H1 (cell line): ENCODE data around the gene CENPP. TPM values are rescaled to one million over a fixed set of nuclear protein-coding genes. Genes with fewer than 3 reads are reported as not detected.

ENCODE experiments used
- CTCF ChIA-PET: fragments of 300-600 bp; sonication (Branson Sonifier 250); formaldehyde crosslinking; loops from one replicate; lab custom pipeline; 2021; ENCODE audit not compliant: partially characterized antibody; lab: Charles Lee
- POLR2A ChIA-PET: fragments of 300-600 bp; sonication (Branson Sonifier 250); formaldehyde crosslinking; loops from one replicate; lab custom pipeline; 2021; ENCODE audit warnings: inconsistent platforms; ENCODE audit not compliant: partially characterized antibody; lab: Charles Lee
- DNase-seq, 2 experiments: peaks; one replicate each; pipeline versions ENCODE4 v3.0.0 to v3.0.0-alpha.2; 2010 to 2022; ENCODE audit warnings: low spot score in 2 of 2, low read depth in 1 of 2, mixed read lengths in 1 of 2
- FAIRE-seq: peaks from 2 replicates; lab custom pipeline; 2011; peaks lifted over from hg19 to GRCh38; lab: Jason Lieb, UNC
- H2AFZ ChIP-seq: 2 replicates; pipeline ENCODE4 v1.8.1; 2012; ENCODE audit warnings: low read length, inconsistent platforms
- H2AK5ac ChIP-seq: 2 replicates; pipeline ENCODE4 v1.6.1; 2013; ENCODE audit warnings: low read depth, low read length
- H2BK120ac ChIP-seq: replicated peaks from 2 replicates; pipeline ENCODE3; 2013; ENCODE audit warnings: low read depth, low read length, inconsistent platforms
- H2BK12ac ChIP-seq: 2 replicates; pipeline ENCODE4 v1.6.1; 2013; ENCODE audit warnings: low read depth, low read length
- H2BK15ac ChIP-seq: 2 replicates; pipeline ENCODE4 v1.6.1; 2013; ENCODE audit warnings: low read length
- H2BK20ac ChIP-seq: 2 replicates; pipeline ENCODE4 v1.6.1; 2013; ENCODE audit warnings: low read length
- H2BK5ac ChIP-seq: 2 replicates; pipeline ENCODE4 v1.6.1; 2013; ENCODE audit warnings: low read depth, low read length
- H3K14ac ChIP-seq: 2 replicates; pipeline ENCODE4 v1.6.1; 2013; ENCODE audit warnings: inconsistent platforms; ENCODE audit not compliant: insufficient read length
- H3K18ac ChIP-seq: 2 replicates; pipeline ENCODE4 v1.6.1; 2013; ENCODE audit warnings: low read length; ENCODE audit errors: extremely low read depth
- H3K23ac ChIP-seq: 2 replicates; pipeline ENCODE4 v1.6.1; 2013; ENCODE audit warnings: inconsistent platforms; ENCODE audit not compliant: insufficient read length
- H3K23me2 ChIP-seq: 2 replicates; pipeline ENCODE4 v1.6.1; 2013; ENCODE audit warnings: low read depth, low read length
- H3K27ac ChIP-seq: 2 replicates; pipeline ENCODE4 v1.6.1; 2011; ENCODE audit warnings: low read depth, low read length, inconsistent platforms
- H3K27me3 ChIP-seq, 4 experiments: replicated peaks in 1 of 4; 1 replicate in 1 of 4; 2 replicates in 3 of 4; pipeline versions ENCODE4 v1.6.1 to v1.8.1; 2011 to 2013; ENCODE audit warnings: low read length in 3 of 4, mild to moderate bottlenecking in 3 of 4, inconsistent platforms in 2 of 4, mixed read lengths in 2 of 4, moderate library complexity in 1 of 4; ENCODE audit not compliant: control insufficient read depth in 3 of 4, insufficient read depth in 3 of 4; ENCODE audit errors: extremely low read depth in 1 of 4
- H3K36me3 ChIP-seq, 4 experiments: 2 replicates each; pipeline versions ENCODE4 v1.6.1 to v1.8.1; 2011 to 2013; ENCODE audit warnings: mild to moderate bottlenecking in 4 of 4, low read length in 3 of 4, moderate library complexity in 2 of 4, control low read depth in 1 of 4, inconsistent platforms in 1 of 4; ENCODE audit not compliant: insufficient read depth in 4 of 4, control insufficient read depth in 2 of 4
- H3K4ac ChIP-seq: replicated peaks from 2 replicates; pipeline ENCODE3; 2013; ENCODE audit warnings: low read length, low read depth, mixed read lengths, inconsistent platforms; ENCODE audit not compliant: insufficient read length
- H3K4me1 ChIP-seq, 4 experiments: replicated peaks in 1 of 4; 1 replicate in 1 of 4; 2 replicates in 3 of 4; pipeline versions ENCODE4 v1.6.1 to v1.8.1; 2011 to 2013; ENCODE audit warnings: low read length in 3 of 4, inconsistent platforms in 2 of 4, mixed read lengths in 1 of 4; ENCODE audit not compliant: insufficient read depth in 4 of 4, control insufficient read depth in 3 of 4
- H3K4me2 ChIP-seq, 2 experiments: 2 replicates each; pipeline versions ENCODE4 v1.6.1 to v1.8.1; 2011 to 2013; ENCODE audit warnings: low read depth in 2 of 2, low read length in 2 of 2, control low read depth in 1 of 2, inconsistent platforms in 1 of 2, mild to moderate bottlenecking in 1 of 2; ENCODE audit not compliant: insufficient read depth in 1 of 2
- H3K4me3 ChIP-seq, 4 experiments: fragments of 200-600, 300-600 bp in 1 of 4; sonication (generic), shearing (Covaris generic), sonication (Bioruptor Twin) in 1 of 4; 2 replicates each; pipeline versions ENCODE4 v1.5.1 to v1.8.1; 2011 to 2016; ENCODE audit warnings: low read length in 4 of 4, low read depth in 3 of 4, control low read depth in 2 of 4, inconsistent platforms in 2 of 4, mild to moderate bottlenecking in 2 of 4, mixed read lengths in 1 of 4, moderate library complexity in 1 of 4; ENCODE audit not compliant: insufficient read depth in 2 of 4; ENCODE audit errors: extremely low read depth in 1 of 4
- H3K56ac ChIP-seq: replicated peaks from 2 replicates; pipeline ENCODE3; 2013; ENCODE audit warnings: low read depth, mild to moderate bottlenecking, mixed read lengths, low read length, inconsistent platforms; ENCODE audit not compliant: insufficient read length
- H3K79me1 ChIP-seq: 2 replicates; pipeline ENCODE4 v1.6.1; 2013; ENCODE audit warnings: low read depth, low read length, control low read depth
- H3K79me2 ChIP-seq, 2 experiments: 2 replicates each; pipeline versions ENCODE4 v1.6.1 to v1.8.1; 2012 to 2013; ENCODE audit warnings: low read length in 2 of 2, mild to moderate bottlenecking in 2 of 2, inconsistent platforms in 1 of 2; ENCODE audit not compliant: insufficient read depth in 2 of 2, control insufficient read depth in 1 of 2
- H3K9ac ChIP-seq, 4 experiments: replicated peaks in 1 of 4; 1 replicate in 1 of 4; 2 replicates in 3 of 4; pipeline versions ENCODE4 v1.6.1 to v1.8.1; 2011 to 2013; ENCODE audit warnings: low read depth in 3 of 4, low read length in 3 of 4, control low read depth in 2 of 4, mild to moderate bottlenecking in 2 of 4, moderate library complexity in 2 of 4, inconsistent platforms in 1 of 4; ENCODE audit errors: extremely low read depth in 1 of 4
- H3K9me3 ChIP-seq, 2 experiments: 2 replicates each; pipeline versions ENCODE4 v1.6.1 to v1.8.1; 2012 to 2013; ENCODE audit warnings: mild to moderate bottlenecking in 2 of 2, moderate library complexity in 2 of 2, control low read depth in 1 of 2, inconsistent platforms in 1 of 2, low read depth in 1 of 2, low read length in 1 of 2, mixed read lengths in 1 of 2; ENCODE audit not compliant: insufficient read depth in 2 of 2
- H4K20me1 ChIP-seq, 2 experiments: replicated peaks in 1 of 2; 2 replicates each; pipeline versions ENCODE3 to v1.8.1; 2011 to 2013; ENCODE audit warnings: inconsistent platforms in 2 of 2, low read length in 2 of 2, mild to moderate bottlenecking in 1 of 2; ENCODE audit not compliant: insufficient read depth in 2 of 2, control insufficient read depth in 1 of 2
- H4K5ac ChIP-seq: 2 replicates; pipeline ENCODE4 v1.6.1; 2013; ENCODE audit warnings: low read length, low read depth, mixed read lengths, inconsistent platforms; ENCODE audit not compliant: insufficient read length
- H4K8ac ChIP-seq: 2 replicates; pipeline ENCODE4 v1.8.0; 2013; ENCODE audit warnings: mild to moderate bottlenecking, moderate library complexity, low read length, inconsistent platforms; ENCODE audit not compliant: insufficient read depth; ENCODE audit errors: extremely low read depth
- H4K91ac ChIP-seq: replicated peaks from 2 replicates; pipeline ENCODE3; 2013; ENCODE audit warnings: low read length, mixed read lengths, inconsistent platforms; ENCODE audit not compliant: insufficient read length
- ASH2L ChIP-seq: fragments of 200-600, 300-600 bp; sonication (generic); IDR thresholded peaks from one replicate; pipeline ENCODE4 v1.7.1; 2017; ENCODE audit warnings: low read length
- BACH1 ChIP-seq: IDR thresholded peaks from 2 replicates; pipeline ENCODE4 v1.6.1; 2012; ENCODE audit warnings: low read length, improper control_type of control experiment
- BCL11A ChIP-seq, 2 experiments: IDR thresholded peaks; one replicate each; pipeline ENCODE4 v1.6.1; 2011; ENCODE audit warnings: low read depth in 2 of 2, low read length in 2 of 2, mild to moderate bottlenecking in 2 of 2
- CREB1 ChIP-seq: IDR thresholded peaks from 2 replicates; pipeline ENCODE4 v1.6.1; 2012; ENCODE audit warnings: inconsistent platforms
- CTBP2 ChIP-seq: IDR thresholded peaks from 2 replicates; pipeline ENCODE4 v1.7.0; 2011; ENCODE audit warnings: borderline replicate concordance, mild to moderate bottlenecking, moderate library complexity, mixed read lengths, low read length; ENCODE audit not compliant: insufficient read depth, insufficient read length
- EZH2 ChIP-seq: fragments of 200-600 bp; sonication (generic); IDR thresholded peaks from 2 replicates; pipeline ENCODE4 v1.7.1; 2012; ENCODE audit warnings: low read depth, mild to moderate bottlenecking, moderate library complexity, low read length, inconsistent platforms; ENCODE audit not compliant: severe bottlenecking
- NANOG ChIP-seq: IDR thresholded peaks from 2 replicates; pipeline ENCODE4 v1.6.1; 2011; ENCODE audit warnings: low read length, low read depth, mild to moderate bottlenecking, inconsistent platforms; ENCODE audit not compliant: insufficient read depth, poor library complexity, severe bottlenecking
- RNF2 ChIP-seq: fragments of 200-900, 300-1000 bp; sonication (generic); IDR thresholded peaks from 2 replicates; pipeline ENCODE4 v1.7.1; 2016; ENCODE audit warnings: borderline replicate concordance, low read depth, mild to moderate bottlenecking, antibody characterized with exemption, low read length; ENCODE audit not compliant: poor library complexity, severe bottlenecking; ENCODE audit errors: missing control alignments
- SIN3A ChIP-seq, 2 experiments: IDR thresholded peaks in 1 of 2; conservative IDR thresholded peaks in 1 of 2; 2 replicates each; pipeline ENCODE4 v1.6.1; 2011 to 2012; ENCODE audit warnings: low read length in 2 of 2, improper control_type of control experiment in 1 of 2, low read depth in 1 of 2, mild to moderate bottlenecking in 1 of 2
- SP4 ChIP-seq: IDR thresholded peaks from 2 replicates; pipeline ENCODE4 v1.6.1; 2012; ENCODE audit warnings: low read length, inconsistent platforms
- TAF1 ChIP-seq: IDR thresholded peaks from 2 replicates; pipeline ENCODE4 v1.6.1; 2011; ENCODE audit warnings: mild to moderate bottlenecking, low read depth, low read length
- TAF7 ChIP-seq: optimal IDR thresholded peaks from 2 replicates; pipeline ENCODE3; 2011; ENCODE audit warnings: low read depth, mild to moderate bottlenecking, inconsistent platforms, low read length, moderate library complexity, borderline replicate concordance
- WGBS, 2 experiments: shearing (Covaris generic) in 1 of 2; methylation state at CpG; one replicate each; pipeline versions ENCODE4 v1.1.6 to v1.1.7; 2013 to 2015; ENCODE audit warnings: low lambda C conversion rate in 2 of 2, mixed read lengths in 2 of 2, inconsistent platforms in 1 of 2, low coverage in 1 of 2, missing lambda C conversion rate in 1 of 2; ENCODE audit not compliant: insufficient replicate concordance in 2 of 2, insufficient coverage in 1 of 2, insufficient read length in 1 of 2; ENCODE audit errors: extremely low coverage in 1 of 2, missing lambda C conversion rate in 1 of 2; 5-methylcytosine and 5-hydroxymethylcytosine counted together
- polyA plus RNA-seq, 7 experiments: library from polyadenylated mRNA; depleted of rRNA in 3 of 7; stranded (reverse) in 5 of 7; unstranded in 2 of 7; fragments of >200 nt in 5 of 7; fragments of 200-250 nt in 2 of 7; gene quantifications; 1 replicate in 5 of 7; 2 replicates in 1 of 7; 4 replicates in 1 of 7; pipeline versions ENCODE4 v1.2.1 to v1.2.3, GENCODE V29; 2011 to 2013; ENCODE audit warnings: missing spikeins in 2 of 7, mixed read lengths in 2 of 7
- total RNA-seq: library from RNA; stranded (reverse); fragmentation: NEBNext Ultra II Directional; extraction: Animal tissue kit (Norgen Biotek cat#: 25700); gene quantifications from 2 replicates; pipeline ENCODE4 v1.2.1, GENCODE V29; 2021
- TF ChIP-seq, protein P1 (sequence below): IDR thresholded peaks from 2 replicates; pipeline ENCODE4 v1.6.1; 2012; ENCODE audit warnings: inconsistent platforms

Gene CENPP
- total and polyA plus RNA-seq, 2 of the 8 experiments (the other 6 are each of a cell fraction or from before 2014, with no cell fraction given): 2.7 to 10.8 TPM

DNA sequence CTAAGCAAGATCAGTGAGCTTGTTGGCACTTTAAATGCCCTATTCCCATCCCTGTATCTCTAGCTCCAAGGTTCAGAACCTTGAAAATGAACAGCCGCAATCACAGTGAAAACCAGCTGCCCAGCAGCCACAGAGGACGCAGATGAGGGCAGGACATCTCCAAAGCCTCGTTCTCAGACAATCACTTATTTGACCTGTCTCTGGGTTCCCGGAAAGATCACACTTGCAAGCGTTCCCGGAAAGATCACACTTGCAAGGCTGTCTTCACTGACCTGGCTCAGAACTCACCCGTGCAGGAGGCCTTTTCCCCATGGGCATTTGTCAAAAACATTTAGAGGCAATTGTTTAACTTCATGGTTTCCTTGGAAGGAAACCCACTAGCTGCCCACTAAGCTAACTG is 318.5 kb downstream of the CENPP start:
- Histone ChIP-seq H3K23me2 (no peaks in the 10 kb centered on the region), H2BK5ac (no peak overlapping the region), H2AK5ac (no peak overlapping the region), H3K56ac (no peak overlapping the region), H2BK12ac (no peak overlapping the region), H2AFZ (no peak overlapping the region), H3K79me1 (no peaks in the 10 kb centered on the region; the same call in 1 of the 2 replicates), H3K9ac (no peak overlapping the region), H2BK120ac (no peak overlapping the region), H3K4ac (no peak overlapping the region), H2BK15ac (no peak overlapping the region), H3K9me3 (no peaks in the 10 kb centered on the region), H3K14ac (no peak overlapping the region), H3K27me3 (no peaks in the 10 kb centered on the region), H3K79me2 (no peaks in the 10 kb centered on the region), H3K36me3 (peaks cover 2 to 23% (median 6%) of the 10 kb centered on the region in 4 experiments; a peak in 5 of 8 replicates), H2BK20ac (no peak overlapping the region), H3K27ac (no peak overlapping the region), H4K5ac (no peak overlapping the region), H3K4me2 (no peak overlapping the region), H3K4me1 (no peaks in the 10 kb centered on the region), H3K23ac (no peak overlapping the region), H4K8ac (no peak overlapping the region), H3K18ac (no peak overlapping the region), H4K20me1 (peaks cover 2 to 6% of the 10 kb centered on the region in 2 experiments), H3K4me3 (no peak overlapping the region), H4K91ac (no peak overlapping the region)
- FAIRE-seq: no peak
- ChIA-PET CTCF (interaction anchor here (0.7 kb wide), 1 partner anchor 15 kb away, joined by 3 read pairs; no protein-coding TSS in a partner anchor), POLR2A (no interaction called here)
- DNase-seq: no peak
- WGBS, 2 experiments: 87% methylated on average over 7 of the region's 7 CpGs; no CpG with 5 or more reads in 1 of the 2 experiments
- TF ChIP-seq EZH2 (no peak), NANOG (no peak), ASH2L (no peak), CREB1 (no peak), CTBP2 (no peak), BCL11A (IDR thresholded peaks at IDR 0.05; ENCODE audit: low read depth in 2 of 2, low read length in 2 of 2) (no peak), RNF2 (no peak), TAF1 (no peak), BACH1 (no peak), TAF7 (no peak), SP4 (no peak), SIN3A (conservative IDR thresholded peaks at IDR 0.05 in 1 of 2, IDR thresholded peaks at IDR 0.05 in 1 of 2; ENCODE audit: low read depth in 1 of 2, low read length in 2 of 2) (no peak)
- TF ChIP-seq, protein P1, sequence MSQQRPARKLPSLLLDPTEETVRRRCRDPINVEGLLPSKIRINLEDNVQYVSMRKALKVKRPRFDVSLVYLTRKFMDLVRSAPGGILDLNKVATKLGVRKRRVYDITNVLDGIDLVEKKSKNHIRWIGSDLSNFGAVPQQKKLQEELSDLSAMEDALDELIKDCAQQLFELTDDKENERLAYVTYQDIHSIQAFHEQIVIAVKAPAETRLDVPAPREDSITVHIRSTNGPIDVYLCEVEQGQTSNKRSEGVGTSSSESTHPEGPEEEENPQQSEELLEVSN: no peak
